ENCODE measurements around the gene CAPRIN2.

The CAPRIN2 gene

GRCh38 chr12:30706476-30706875, 48.3 kb downstream of the CAPRIN2 start:
- in situ Hi-C loops (cut with MboI; ENCODE audit: low sequenced_read_pairs): no loop called here

- in situ Hi-C loops (cut with MboI; ENCODE audit: low sequenced_read_pairs): no loop called here
Measured at GRCh38 chr12:30701056-30701455, 53.7 kb downstream of the CAPRIN2 start.

- in situ Hi-C loops (cut with MboI; ENCODE audit: low sequenced_read_pairs): no loop called here
Measured at GRCh38 chr12:30700216-30700900, 54.4 kb downstream of the CAPRIN2 start.

- in situ Hi-C loops (cut with MboI; ENCODE audit: low sequenced_read_pairs): no loop called here
Measured at GRCh38 chr12:30698346-30698745, 56.4 kb downstream of the CAPRIN2 start.

- in situ Hi-C loops (cut with MboI; ENCODE audit: low sequenced_read_pairs): no loop called here
Measured at GRCh38 chr12:30696943-30697342, 57.8 kb downstream of the CAPRIN2 start.

GRCh38 chr12:30696486-30696885, 58.3 kb downstream of the CAPRIN2 start:
- in situ Hi-C loops (cut with MboI; ENCODE audit: low sequenced_read_pairs): no loop called here

- in situ Hi-C loops (cut with MboI; ENCODE audit: low sequenced_read_pairs): no loop called here
Measured at GRCh38 chr12:30696103-30696408, 58.7 kb downstream of the CAPRIN2 start.

- in situ Hi-C loops (cut with MboI; ENCODE audit: low sequenced_read_pairs): no loop called here
Measured at GRCh38 chr12:30695199-30696102, 59.3 kb downstream of the CAPRIN2 start, which contains the start of gene IPO8. IPO8 (minus strand) TSS chr12:30695869; CDS start chr12:30695647, 222 bp downstream.

- in situ Hi-C loops (cut with MboI; ENCODE audit: low sequenced_read_pairs): no loop called here
Measured at GRCh38 chr12:30694412-30695198, 60.1 kb downstream of the CAPRIN2 start.

- in situ Hi-C loops (cut with MboI; ENCODE audit: low sequenced_read_pairs): no loop called here
Measured at GRCh38 chr12:30692470-30692869, 62.3 kb downstream of the CAPRIN2 start.

GRCh38 chr12:30691122-30691879, 63.5 kb downstream of the CAPRIN2 start:
- in situ Hi-C loops (cut with MboI; ENCODE audit: low sequenced_read_pairs): no loop called here

GRCh38 chr12:30687265-30687986, 67.3 kb downstream of the CAPRIN2 start:
- in situ Hi-C loops (cut with MboI; ENCODE audit: low sequenced_read_pairs): no loop called here

- in situ Hi-C loops (cut with MboI; ENCODE audit: low sequenced_read_pairs): no loop called here
Measured at GRCh38 chr12:30679241-30679640, 75.5 kb downstream of the CAPRIN2 start.

- in situ Hi-C loops (cut with MboI; ENCODE audit: low sequenced_read_pairs): no loop called here
Measured at GRCh38 chr12:30678221-30678620, 76.5 kb downstream of the CAPRIN2 start.

- in situ Hi-C loops (cut with MboI; ENCODE audit: low sequenced_read_pairs): no loop called here
Measured at GRCh38 chr12:30661210-30661609, 93.5 kb downstream of the CAPRIN2 start.

All from HL-60/S4 (cell line).